Erythroblast (primary cell): ENCODE results near the gene RAB3GAP1.

Source experiments
- GATA1 ChIP-seq: IDR thresholded peaks from 2 replicates; pipeline ENCODE4 v1.6.1; 2011; ENCODE audit warnings: low read depth, mild to moderate bottlenecking, control low read depth, low read length, moderate library complexity
- POLR2A ChIP-seq: IDR thresholded peaks from 2 replicates; pipeline ENCODE4 v1.6.1; 2011; ENCODE audit warnings: mild to moderate bottlenecking, low read length

- TF ChIP-seq POLR2A (no peak), GATA1 (no peak)
Observed at GRCh38 chr2:135152361-135152760, 100.3 kb downstream of the RAB3GAP1 start.
